ENCODE measurements around the gene PECR. TPM values are rescaled to one million over a fixed set of nuclear protein-coding genes. Genes with fewer than 3 reads are reported as not detected.

The PECR gene
- total and polyA plus RNA-seq, 2 of the 13 experiments (the other 11 are each of a cell fraction or from before 2014, with no cell fraction given) = 151 to 153 TPM

DNA sequence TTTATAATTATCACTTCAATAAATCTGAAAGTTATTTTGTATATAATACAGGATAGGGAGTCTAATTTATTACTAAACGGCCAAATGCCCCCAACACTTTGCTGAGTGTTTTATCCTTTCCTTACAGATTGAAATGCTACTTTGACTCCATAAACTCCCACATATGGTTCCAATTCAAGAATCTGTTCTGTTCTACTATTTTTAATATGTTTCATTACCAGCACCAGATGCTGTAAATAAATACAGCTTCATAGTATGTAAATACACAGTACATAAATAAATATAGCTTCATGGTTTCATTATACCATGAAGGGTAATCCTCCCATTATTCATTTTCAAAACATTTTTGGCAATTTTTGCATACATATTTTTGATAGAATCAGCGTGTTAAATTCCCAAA is 34.2 kb downstream of the PECR start:
- 95% methylated on average over 2 of the region's 2 CpGs for WGBS (ENCODE audit: low lambda C conversion rate)
- H3K9me3 ChIP-seq (ENCODE audit: low read length) = no peaks in the 10 kb centered on the region
- ChIA-PET CTCF (ENCODE audit: low intra/inter-chr PET ratio, low total read pairs) (no interaction called here), POLR2A (no interaction called here)
- H3K4me2 ChIP-seq (ENCODE audit: low read depth, low read length) = no peak overlapping the region
- no peak overlapping the region for H3K27ac ChIP-seq (ENCODE audit: extremely low read length, insufficient read depth, low read length)
- peaks cover 29 to 71% of the 10 kb centered on the region in 2 experiments for H3K36me3 ChIP-seq (replicated peaks in 1 of 2; ENCODE audit: control insufficient read depth in 1 of 2, insufficient read depth in 2 of 2, low read length in 2 of 2)
- H3K79me2 ChIP-seq (ENCODE audit: insufficient read depth, low read length) = no peaks in the 10 kb centered on the region
- no peak overlapping the region for H2AFZ ChIP-seq (ENCODE audit: low read length)
- no peaks in the 10 kb centered on the region for H3K27me3 ChIP-seq (ENCODE audit: control insufficient read depth in 1 of 2, insufficient read depth in 2 of 2, low read length in 2 of 2)
- FAIRE-seq (no peak), ATAC-seq (no peak), DNase-seq (ENCODE audit: low spot score) (no peak)
- H3K9ac ChIP-seq (ENCODE audit: insufficient read depth, low read depth, low read length) = no peak overlapping the region
- TF ChIP-seq, protein P1, sequence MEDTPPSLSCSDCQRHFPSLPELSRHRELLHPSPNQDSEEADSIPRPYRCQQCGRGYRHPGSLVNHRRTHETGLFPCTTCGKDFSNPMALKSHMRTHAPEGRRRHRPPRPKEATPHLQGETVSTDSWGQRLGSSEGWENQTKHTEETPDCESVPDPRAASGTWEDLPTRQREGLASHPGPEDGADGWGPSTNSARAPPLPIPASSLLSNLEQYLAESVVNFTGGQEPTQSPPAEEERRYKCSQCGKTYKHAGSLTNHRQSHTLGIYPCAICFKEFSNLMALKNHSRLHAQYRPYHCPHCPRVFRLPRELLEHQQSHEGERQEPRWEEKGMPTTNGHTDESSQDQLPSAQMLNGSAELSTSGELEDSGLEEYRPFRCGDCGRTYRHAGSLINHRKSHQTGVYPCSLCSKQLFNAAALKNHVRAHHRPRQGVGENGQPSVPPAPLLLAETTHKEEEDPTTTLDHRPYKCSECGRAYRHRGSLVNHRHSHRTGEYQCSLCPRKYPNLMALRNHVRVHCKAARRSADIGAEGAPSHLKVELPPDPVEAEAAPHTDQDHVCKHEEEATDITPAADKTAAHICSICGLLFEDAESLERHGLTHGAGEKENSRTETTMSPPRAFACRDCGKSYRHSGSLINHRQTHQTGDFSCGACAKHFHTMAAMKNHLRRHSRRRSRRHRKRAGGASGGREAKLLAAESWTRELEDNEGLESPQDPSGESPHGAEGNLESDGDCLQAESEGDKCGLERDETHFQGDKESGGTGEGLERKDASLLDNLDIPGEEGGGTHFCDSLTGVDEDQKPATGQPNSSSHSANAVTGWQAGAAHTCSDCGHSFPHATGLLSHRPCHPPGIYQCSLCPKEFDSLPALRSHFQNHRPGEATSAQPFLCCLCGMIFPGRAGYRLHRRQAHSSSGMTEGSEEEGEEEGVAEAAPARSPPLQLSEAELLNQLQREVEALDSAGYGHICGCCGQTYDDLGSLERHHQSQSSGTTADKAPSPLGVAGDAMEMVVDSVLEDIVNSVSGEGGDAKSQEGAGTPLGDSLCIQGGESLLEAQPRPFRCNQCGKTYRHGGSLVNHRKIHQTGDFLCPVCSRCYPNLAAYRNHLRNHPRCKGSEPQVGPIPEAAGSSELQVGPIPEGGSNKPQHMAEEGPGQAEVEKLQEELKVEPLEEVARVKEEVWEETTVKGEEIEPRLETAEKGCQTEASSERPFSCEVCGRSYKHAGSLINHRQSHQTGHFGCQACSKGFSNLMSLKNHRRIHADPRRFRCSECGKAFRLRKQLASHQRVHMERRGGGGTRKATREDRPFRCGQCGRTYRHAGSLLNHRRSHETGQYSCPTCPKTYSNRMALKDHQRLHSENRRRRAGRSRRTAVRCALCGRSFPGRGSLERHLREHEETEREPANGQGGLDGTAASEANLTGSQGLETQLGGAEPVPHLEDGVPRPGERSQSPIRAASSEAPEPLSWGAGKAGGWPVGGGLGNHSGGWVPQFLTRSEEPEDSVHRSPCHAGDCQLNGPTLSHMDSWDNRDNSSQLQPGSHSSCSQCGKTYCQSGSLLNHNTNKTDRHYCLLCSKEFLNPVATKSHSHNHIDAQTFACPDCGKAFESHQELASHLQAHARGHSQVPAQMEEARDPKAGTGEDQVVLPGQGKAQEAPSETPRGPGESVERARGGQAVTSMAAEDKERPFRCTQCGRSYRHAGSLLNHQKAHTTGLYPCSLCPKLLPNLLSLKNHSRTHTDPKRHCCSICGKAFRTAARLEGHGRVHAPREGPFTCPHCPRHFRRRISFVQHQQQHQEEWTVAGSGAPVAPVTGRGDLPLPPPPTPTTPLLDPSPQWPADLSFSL (CRISPR knock-in tag; IDR thresholded peaks at IDR 0.05) = no peak
- TF ChIP-seq ZC3H4 (CRISPR knock-in tag; IDR thresholded peaks at IDR 0.05; ENCODE audit: borderline replicate concordance) (no peak), ZNF326 (CRISPR knock-in tag; IDR thresholded peaks at IDR 0.05; ENCODE audit: borderline replicate concordance) (no peak), ZNF432 (CRISPR knock-in tag; IDR thresholded peaks at IDR 0.05; ENCODE audit: borderline replicate concordance) (no peak), ZNF883 (CRISPR knock-in tag; IDR thresholded peaks at IDR 0.05; ENCODE audit: not compliant biosample characterization) (no peak), KAT2B (IDR thresholded peaks at IDR 0.05; ENCODE audit: borderline replicate concordance, low read depth, low read length) (no peak), BCL3 (CRISPR knock-in tag; IDR thresholded peaks at IDR 0.05) (no peak), ZFP37 (CRISPR knock-in tag; IDR thresholded peaks at IDR 0.05; ENCODE audit: borderline replicate concordance) (no peak), ELF3 (CRISPR knock-in tag; IDR thresholded peaks at IDR 0.05) (no peak), REL (CRISPR knock-in tag; conservative IDR thresholded peaks at IDR 0.05) (no peak), KMT2B (CRISPR knock-in tag; IDR thresholded peaks at IDR 0.05) (no peak), FOXK2 (IDR thresholded peaks at IDR 0.05) (no peak)
- TF ChIP-seq, protein P2, sequence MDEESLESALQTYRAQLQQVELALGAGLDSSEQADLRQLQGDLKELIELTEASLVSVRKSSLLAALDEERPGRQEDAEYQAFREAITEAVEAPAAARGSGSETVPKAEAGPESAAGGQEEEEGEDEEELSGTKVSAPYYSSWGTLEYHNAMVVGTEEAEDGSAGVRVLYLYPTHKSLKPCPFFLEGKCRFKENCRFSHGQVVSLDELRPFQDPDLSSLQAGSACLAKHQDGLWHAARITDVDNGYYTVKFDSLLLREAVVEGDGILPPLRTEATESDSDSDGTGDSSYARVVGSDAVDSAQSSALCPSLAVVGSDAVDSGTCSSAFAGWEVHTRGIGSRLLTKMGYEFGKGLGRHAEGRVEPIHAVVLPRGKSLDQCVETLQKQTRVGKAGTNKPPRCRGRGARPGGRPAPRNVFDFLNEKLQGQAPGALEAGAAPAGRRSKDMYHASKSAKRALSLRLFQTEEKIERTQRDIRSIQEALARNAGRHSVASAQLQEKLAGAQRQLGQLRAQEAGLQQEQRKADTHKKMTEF (CRISPR knock-in tag; IDR thresholded peaks at IDR 0.05) = no peak
- TF ChIP-seq, protein P3, sequence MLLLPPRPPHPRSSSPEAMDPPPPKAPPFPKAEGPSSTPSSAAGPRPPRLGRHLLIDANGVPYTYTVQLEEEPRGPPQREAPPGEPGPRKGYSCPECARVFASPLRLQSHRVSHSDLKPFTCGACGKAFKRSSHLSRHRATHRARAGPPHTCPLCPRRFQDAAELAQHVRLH (CRISPR knock-in tag; IDR thresholded peaks at IDR 0.05; ENCODE audit: borderline replicate concordance, low read depth) = no peak
- in situ Hi-C loops (cut with HindIII; ENCODE audit: extremely low pct_ligation_motif_present, low pct_unique_long_range_greater_than_20kb) (no loop called here), intact Hi-C loops (cut with micrococcal nuclease; ENCODE audit: unreplicated experiment) (no loop called here)
- peaks cover 9% of the 10 kb centered on the region for H3K4me1 ChIP-seq (ENCODE audit: insufficient read depth, low read length)
- no peak overlapping the region for H3K4me3 ChIP-seq (replicated peaks in 1 of 3; ENCODE audit: insufficient read depth in 1 of 3, low read depth in 2 of 3, low read length in 3 of 3)
- no peaks in the 10 kb centered on the region for H4K20me1 ChIP-seq (ENCODE audit: insufficient read depth, low read length)
- no TSS peak for BruUV-seq (replicated peaks)
